ENCODE data around the gene PSMG4.

GRCh38 chr6:3231247-3232016, 27.3 kb upstream of the PSMG4 start:
- TF ChIP-seq TBL1XR1 (IDR thresholded peaks at IDR 0.05; ENCODE audit: low read depth, low read length) (no peak), SMC3 (IDR thresholded peaks at IDR 0.05; ENCODE audit: borderline replicate concordance, low read length) (no peak), CTCF (IDR thresholded peaks at IDR 0.05 in 2 of 3, conservative IDR thresholded peaks at IDR 0.05 in 1 of 3; ENCODE audit: control insufficient read depth in 2 of 3, extremely low read depth in 1 of 3, insufficient read depth in 1 of 3, low read depth in 3 of 3, low read length in 3 of 3) (no peak), MEF2A (IDR thresholded peaks at IDR 0.05; ENCODE audit: insufficient read depth, low read depth, low read length) (no peak), EGR1 (IDR thresholded peaks at IDR 0.05; ENCODE audit: borderline replicate concordance in 1 of 2, low read depth in 2 of 2, low read length in 2 of 2) (no peak), ZZZ3 (IDR thresholded peaks at IDR 0.05; ENCODE audit: control insufficient read depth, insufficient read length, low read depth) (no peak), NFYB (IDR thresholded peaks at IDR 0.05; ENCODE audit: insufficient read depth, low read depth, low read length) (no peak), IKZF2 (IDR thresholded peaks at IDR 0.05) (no peak), HCFC1 (IDR thresholded peaks at IDR 0.05; ENCODE audit: low read length) (no peak), GABPA (IDR thresholded peaks at IDR 0.05; ENCODE audit: low read depth) (no peak), USF2 (IDR thresholded peaks at IDR 0.05; ENCODE audit: borderline replicate concordance, low read depth, low read length) (no peak), RAD51 (IDR thresholded peaks at IDR 0.05) (no peak), FOXM1 (IDR thresholded peaks at IDR 0.05; ENCODE audit: low read depth, low read length) (no peak), POLR2A (IDR thresholded peaks at IDR 0.05; ENCODE audit: low read depth, low read length) (no peak)

Measured in GM12878 (cell line).